Large intestine (tissue), 3 donors: ENCODE measurements around the gene PLCB1. TPM values are rescaled to one million over a fixed set of nuclear protein-coding genes. Genes with fewer than 3 reads are reported as not detected.
"Not testable (repeated sequence)": the region's sequence is repeated elsewhere in the genome, so short reads cannot be mapped to it uniquely, and the experiment has no call there.

Experiments
- DNase-seq, 2 donors: peaks; one replicate each; pipeline versions ENCODE4 v3.0.0 to v3.0.0-alpha.2; 2013
- H3K27ac ChIP-seq: one replicate; pipeline ENCODE4 v1.5.1; 2013; ENCODE audit warnings: low read length
- H3K27me3 ChIP-seq: 2 replicates; pipeline ENCODE4 v1.6.1; 2013; ENCODE audit warnings: low read length; ENCODE audit not compliant: control insufficient read depth, insufficient read depth
- H3K36me3 ChIP-seq: 2 replicates; pipeline ENCODE4 v1.6.1; 2013; ENCODE audit warnings: low read length; ENCODE audit not compliant: control insufficient read depth, insufficient read depth
- H3K4me1 ChIP-seq: one replicate; pipeline ENCODE4 v1.6.1; 2013; ENCODE audit warnings: low read length; ENCODE audit not compliant: control insufficient read depth, insufficient read depth
- H3K4me3 ChIP-seq: one replicate; pipeline ENCODE4 v1.5.1; 2013; ENCODE audit warnings: low read length
- H3K9me3 ChIP-seq: one replicate; pipeline ENCODE4 v1.6.1; 2013; ENCODE audit warnings: mild to moderate bottlenecking, low read depth, low read length, moderate library complexity; ENCODE audit not compliant: control insufficient read depth
- WGBS: methylation state at CpG from one replicate; pipeline ENCODE4 v1.1.5; 2013; ENCODE audit warnings: low lambda C conversion rate; ENCODE audit not compliant: insufficient coverage; 5-methylcytosine and 5-hydroxymethylcytosine counted together
- polyA plus RNA-seq: library from polyadenylated mRNA; unstranded; fragments of 120-200 nt; gene quantifications from one replicate; pipeline ENCODE4 v1.2.1, GENCODE V29; 2013

PLCB1 gene
- polyA plus RNA-seq, 1 donor = 7.4 TPM

GRCh38 chr20:8156235-8157079, 24.4 kb downstream of the PLCB1 start:
- H3K27ac ChIP-seq = no peak overlapping the region
- H3K4me3 ChIP-seq = no peak overlapping the region
- H3K4me1 ChIP-seq = no peaks in the 10 kb centered on the region
- no peaks in the 10 kb centered on the region for H3K36me3 ChIP-seq
- no peaks in the 10 kb centered on the region for H3K27me3 ChIP-seq
- no peaks in the 10 kb centered on the region for H3K9me3 ChIP-seq
- DNase-seq = no peak

GRCh38 chr20:8159217-8159616, 27.2 kb downstream of the PLCB1 start:
- DNase-seq, H3K9me3 ChIP-seq: not testable (repeated sequence)
- WGBS = no CpG with 5 or more reads among the region's 1 CpG

DNA sequence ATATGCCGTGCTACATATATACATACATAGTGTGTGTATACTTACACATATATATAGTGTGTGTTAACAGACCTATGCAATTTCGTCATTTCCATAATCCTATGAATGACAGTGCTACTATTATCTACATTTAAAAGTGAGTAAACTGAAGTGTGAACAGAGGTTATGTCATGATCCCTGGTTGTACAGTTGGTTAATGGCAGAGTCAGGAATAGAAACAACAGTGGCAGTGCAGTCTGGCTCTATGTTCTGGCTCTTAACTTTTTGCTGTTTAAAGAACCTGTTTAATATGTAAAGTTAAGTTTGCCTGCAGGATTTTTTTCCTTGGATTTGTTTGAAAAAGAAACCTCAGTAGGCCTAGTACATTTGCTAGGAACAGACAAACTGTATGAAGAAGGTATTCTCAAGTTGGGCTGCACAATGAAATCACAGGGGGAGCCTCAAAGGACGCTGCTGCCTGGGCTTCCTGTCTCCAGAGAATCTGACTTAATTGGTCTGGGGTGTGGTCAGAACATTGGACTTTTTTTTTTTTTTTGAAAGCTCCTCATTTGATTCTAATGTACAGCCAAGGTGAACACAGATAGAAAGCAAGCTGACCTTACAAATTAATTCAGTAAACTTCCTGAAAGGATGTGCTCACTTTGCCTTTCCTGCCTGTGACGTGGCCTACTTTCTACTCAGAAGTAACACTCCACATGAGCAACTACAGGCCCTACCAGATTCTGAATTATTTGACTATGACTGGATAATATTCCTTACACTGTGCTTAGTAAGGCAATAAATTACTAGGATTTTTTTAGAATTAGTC, 29.4 kb downstream of the PLCB1 start:
- Histone ChIP-seq H3K27me3 (no peaks in the 10 kb centered on the region), H3K4me3 (no peak overlapping the region), H3K4me1 (no peaks in the 10 kb centered on the region), H3K27ac (no peak overlapping the region), H3K9me3 (no peaks in the 10 kb centered on the region), H3K36me3 (no peaks in the 10 kb centered on the region)
- DNase-seq = peak in 1 of 2 donors; percentile 3
- 60% methylated on average over 1 of the region's 4 CpGs for WGBS

More at GRCh38 chr20:8159217-8159616, 27.2 kb downstream of the PLCB1 start:
- H3K4me1 ChIP-seq, H3K4me3 ChIP-seq, H3K27ac ChIP-seq, H3K36me3 ChIP-seq, H3K27me3 ChIP-seq: not testable (repeated sequence)

- no peaks in the 10 kb centered on the region for H3K36me3 ChIP-seq
- H3K9me3 ChIP-seq = no peaks in the 10 kb centered on the region
- H3K4me1 ChIP-seq = no peaks in the 10 kb centered on the region
- no peak overlapping the region for H3K4me3 ChIP-seq
- H3K27ac ChIP-seq = no peak overlapping the region
- no CpG with 5 or more reads among the region's 2 CpGs for WGBS
- H3K27me3 ChIP-seq = no peaks in the 10 kb centered on the region
- no peak for DNase-seq
These were observed 30.5 kb downstream of the PLCB1 start for GRCh38 chr20:8162610-8163009.

- Histone ChIP-seq H3K27me3 (no peaks in the 10 kb centered on the region), H3K9me3 (no peaks in the 10 kb centered on the region), H3K4me1 (no peaks in the 10 kb centered on the region), H3K4me3 (no peak overlapping the region), H3K27ac (no peak overlapping the region), H3K36me3 (no peaks in the 10 kb centered on the region)
- WGBS = no CpG with 5 or more reads among the region's 4 CpGs
- DNase-seq = no peak
These were observed 31.5 kb downstream of the PLCB1 start for GRCh38 chr20:8163543-8163942.

DNA sequence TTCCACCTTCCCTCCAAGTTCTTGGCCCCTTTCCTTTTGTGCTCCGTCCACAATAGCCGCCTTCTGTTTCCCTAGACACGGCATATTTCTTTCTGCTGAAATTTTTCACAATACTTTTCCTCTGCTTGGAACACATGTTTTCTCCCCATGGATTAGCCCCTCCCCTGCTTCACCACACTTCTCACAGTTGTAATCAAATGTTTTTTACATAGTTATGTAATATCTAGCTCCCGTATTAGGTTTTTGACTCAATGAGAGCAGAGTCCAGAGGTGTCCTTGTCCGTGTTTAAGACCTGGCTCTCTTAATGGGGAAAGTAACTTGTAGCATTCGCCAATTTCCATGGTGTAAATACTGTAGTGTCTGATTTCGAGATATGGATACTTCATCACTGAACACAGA, 34.7 kb downstream of the PLCB1 start:
- Histone ChIP-seq H3K9me3 (no peaks in the 10 kb centered on the region), H3K27ac (no peak overlapping the region), H3K4me1 (no peaks in the 10 kb centered on the region), H3K27me3 (no peaks in the 10 kb centered on the region), H3K4me3 (no peak overlapping the region), H3K36me3 (no peaks in the 10 kb centered on the region)
- no CpG with 5 or more reads among the region's 7 CpGs for WGBS
- DNase-seq = no peak

- no peak for DNase-seq
- Histone ChIP-seq H3K4me1 (no peaks in the 10 kb centered on the region), H3K27ac (no peak overlapping the region), H3K27me3 (no peaks in the 10 kb centered on the region), H3K36me3 (no peaks in the 10 kb centered on the region), H3K4me3 (no peak overlapping the region), H3K9me3 (no peaks in the 10 kb centered on the region)
- WGBS = 83% methylated on average over 1 of the region's 3 CpGs
These were observed 36.8 kb downstream of the PLCB1 start for GRCh38 chr20:8168785-8169288.

DNA sequence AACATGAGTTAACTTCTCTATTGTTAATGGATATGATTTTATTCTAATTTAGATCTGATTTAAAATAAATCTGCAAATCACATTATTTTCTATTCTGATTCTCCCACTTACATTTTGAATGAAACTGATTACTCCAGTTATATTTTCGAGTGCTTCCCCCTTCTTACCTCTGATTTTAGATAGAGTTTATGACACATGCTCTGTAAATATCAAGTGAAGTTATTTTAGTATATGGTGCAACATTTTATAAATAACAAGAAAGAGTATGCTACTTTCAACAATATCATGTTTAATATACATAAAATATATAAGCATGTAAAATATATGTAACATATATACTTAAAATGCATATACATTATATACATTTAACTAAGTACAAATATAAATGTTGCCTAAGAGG, 38.9 kb downstream of the PLCB1 start:
- Histone ChIP-seq H3K27ac (no peak overlapping the region), H3K36me3 (no peaks in the 10 kb centered on the region), H3K9me3 (no peaks in the 10 kb centered on the region), H3K4me3 (no peak overlapping the region), H3K4me1 (no peaks in the 10 kb centered on the region), H3K27me3 (no peaks in the 10 kb centered on the region)
- 100% methylated on average over 1 of the region's 1 CpG for WGBS
- no peak for DNase-seq

GRCh38 chr20:8172191-8172590, 40.1 kb downstream of the PLCB1 start:
- H3K9me3 ChIP-seq = no peaks in the 10 kb centered on the region
- 79% methylated on average over 2 of the region's 2 CpGs for WGBS
- H3K4me1 ChIP-seq = no peaks in the 10 kb centered on the region
- H3K36me3 ChIP-seq = no peaks in the 10 kb centered on the region
- no peak overlapping the region for H3K4me3 ChIP-seq
- H3K27ac ChIP-seq = no peak overlapping the region
- no peak for DNase-seq
- H3K27me3 ChIP-seq = no peaks in the 10 kb centered on the region

DNA sequence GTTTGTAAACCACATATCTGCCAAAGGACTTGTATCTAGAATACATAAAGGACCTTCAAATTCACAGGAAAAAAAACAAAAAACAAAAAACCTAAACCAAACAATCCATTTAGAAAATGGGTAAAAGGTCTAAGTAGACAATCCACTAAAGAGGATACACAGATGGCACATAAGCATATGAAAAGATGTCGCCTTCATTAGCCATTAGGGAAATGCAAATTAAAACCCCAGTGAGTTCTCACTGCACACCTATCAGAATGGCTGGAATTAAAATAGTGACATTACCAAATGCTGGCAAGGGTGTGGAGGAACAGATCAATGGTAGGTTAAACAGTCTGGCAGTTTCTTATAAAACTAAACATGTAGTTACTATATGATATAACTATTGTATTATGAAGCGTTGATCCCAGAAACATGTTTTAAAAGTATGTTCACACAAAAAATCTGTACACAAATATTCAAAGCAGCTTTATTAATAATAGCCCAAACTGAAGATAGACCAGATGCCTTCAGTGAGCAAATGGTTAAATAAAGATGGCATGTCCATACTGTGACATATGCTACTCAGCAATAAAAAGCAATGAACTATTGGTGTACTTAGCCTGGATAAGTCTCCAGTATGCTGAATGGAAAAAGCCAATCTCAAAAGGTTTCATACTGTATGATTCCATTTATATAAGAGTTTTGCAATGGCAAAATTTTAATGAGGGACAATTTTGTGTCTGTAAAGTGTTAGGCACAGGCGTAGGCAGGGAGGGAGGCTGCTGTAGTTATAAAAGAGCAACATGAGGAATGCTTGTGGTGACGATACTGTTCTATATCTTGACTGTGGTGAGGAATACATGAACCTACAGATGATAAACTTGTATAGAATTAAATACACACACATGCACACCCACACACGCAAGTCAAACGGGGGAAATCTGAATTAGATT, 43.9 kb downstream of the PLCB1 start:
- Histone ChIP-seq H3K27me3 (no peaks in the 10 kb centered on the region), H3K36me3 (no peaks in the 10 kb centered on the region), H3K4me1 (no peaks in the 10 kb centered on the region), H3K27ac (no peak overlapping the region), H3K9me3 (no peaks in the 10 kb centered on the region), H3K4me3 (no peak overlapping the region)
- WGBS = no CpG with 5 or more reads among the region's 6 CpGs
- DNase-seq = no peak
